Vagina (tissue), 2 donors: ENCODE data around the gene DR1.

Source experiments
- POLR2AphosphoS5 ChIP-seq, 2 donors: sonication (generic); formaldehyde crosslinking; IDR thresholded peaks; one replicate each; pipeline ENCODE4 v1.9.0; 2017; ENCODE audit warnings: antibody characterized with exemption in 2 of 2, mild to moderate bottlenecking in 2 of 2, low read depth in 1 of 2; ENCODE audit not compliant: insufficient read depth in 1 of 2
- TF ChIP-seq, protein P1 (sequence below), 3 experiments: fragments of 450-650 bp in 2 of 3; fragments of 200-600 bp in 1 of 3; sonication (generic) in 1 of 3; IDR thresholded peaks; one replicate each; pipeline ENCODE4 v1.5.1; 2017 to 2019; ENCODE audit warnings: antibody characterized with exemption in 3 of 3, mild to moderate bottlenecking in 2 of 3, moderate library complexity in 2 of 3

DNA sequence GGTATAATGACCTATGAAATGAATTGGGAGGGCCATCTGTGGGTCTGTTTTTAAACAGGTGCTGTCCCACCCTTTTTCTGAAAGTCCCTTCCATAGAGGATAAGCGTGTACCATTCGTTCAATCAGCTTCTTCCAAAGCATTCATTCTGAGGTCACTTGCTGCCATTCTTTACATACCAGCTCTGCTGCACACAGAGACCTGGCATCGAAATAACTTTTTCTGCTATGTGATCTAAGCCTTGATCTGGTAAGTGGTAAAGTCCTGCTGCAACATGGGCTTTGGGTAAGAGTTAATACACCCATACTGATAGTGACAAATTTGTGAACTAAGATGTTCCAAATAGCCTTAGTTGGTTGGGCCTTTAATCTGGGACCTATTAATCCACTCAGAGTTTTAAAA, 38.9 kb downstream of the DR1 start:
- TF ChIP-seq, protein P1, sequence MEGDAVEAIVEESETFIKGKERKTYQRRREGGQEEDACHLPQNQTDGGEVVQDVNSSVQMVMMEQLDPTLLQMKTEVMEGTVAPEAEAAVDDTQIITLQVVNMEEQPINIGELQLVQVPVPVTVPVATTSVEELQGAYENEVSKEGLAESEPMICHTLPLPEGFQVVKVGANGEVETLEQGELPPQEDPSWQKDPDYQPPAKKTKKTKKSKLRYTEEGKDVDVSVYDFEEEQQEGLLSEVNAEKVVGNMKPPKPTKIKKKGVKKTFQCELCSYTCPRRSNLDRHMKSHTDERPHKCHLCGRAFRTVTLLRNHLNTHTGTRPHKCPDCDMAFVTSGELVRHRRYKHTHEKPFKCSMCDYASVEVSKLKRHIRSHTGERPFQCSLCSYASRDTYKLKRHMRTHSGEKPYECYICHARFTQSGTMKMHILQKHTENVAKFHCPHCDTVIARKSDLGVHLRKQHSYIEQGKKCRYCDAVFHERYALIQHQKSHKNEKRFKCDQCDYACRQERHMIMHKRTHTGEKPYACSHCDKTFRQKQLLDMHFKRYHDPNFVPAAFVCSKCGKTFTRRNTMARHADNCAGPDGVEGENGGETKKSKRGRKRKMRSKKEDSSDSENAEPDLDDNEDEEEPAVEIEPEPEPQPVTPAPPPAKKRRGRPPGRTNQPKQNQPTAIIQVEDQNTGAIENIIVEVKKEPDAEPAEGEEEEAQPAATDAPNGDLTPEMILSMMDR (IDR thresholded peaks at IDR 0.05), result no peak
- no peak for TF ChIP-seq POLR2AphosphoS5 (IDR thresholded peaks at IDR 0.05; ENCODE audit: insufficient read depth in 1 of 2, low read depth in 1 of 2)
